GM18861 (cell line): ENCODE results near the gene FOXL2NB.

Experiments
- ATAC-seq: cut with Tn5 transposase; IDR thresholded peaks from one replicate; pipeline ENCODE4 v1.9.1; 2021; ENCODE audit not compliant: unreplicated experiment

FOXL2NB gene

GRCh38 chr3:138944929-138945708 is 1.9 kb upstream of the FOXL2NB start:
- ATAC-seq, result no peak

GRCh38 chr3:138945709-138946662 is 1.0 kb upstream of the FOXL2NB start:
- ATAC-seq, result no peak

GRCh38 chr3:138947495-138948121 is 591 bp downstream of the FOXL2NB start:
- ATAC-seq, result no peak

GRCh38 chr3:138948371-138949001 is 1.5 kb downstream of the FOXL2NB start:
- no peak for ATAC-seq

GRCh38 chr3:138949002-138949418 is 2.0 kb downstream of the FOXL2NB start:
- ATAC-seq, result no peak

- ATAC-seq, result no peak
Observed at GRCh38 chr3:138949445-138950005, 2.5 kb downstream of the FOXL2NB start.

GRCh38 chr3:138950006-138950644 is 3.1 kb downstream of the FOXL2NB start:
- ATAC-seq, result no peak

- ATAC-seq, result no peak
Observed at GRCh38 chr3:138950701-138951100, 3.7 kb downstream of the FOXL2NB start.

- no peak for ATAC-seq
Observed at GRCh38 chr3:138960417-138960852, 13.4 kb downstream of the FOXL2NB start.

GRCh38 chr3:138962854-138963560 is 16.0 kb downstream of the FOXL2NB start:
- no peak for ATAC-seq

GRCh38 chr3:138964264-138964663 is 17.2 kb downstream of the FOXL2NB start:
- ATAC-seq, result no peak

- ATAC-seq, result no peak
Observed at GRCh38 chr3:138964923-138965322, 17.9 kb downstream of the FOXL2NB start.

- ATAC-seq, result no peak
Observed at GRCh38 chr3:138971766-138972320, 24.8 kb downstream of the FOXL2NB start.

GRCh38 chr3:138972941-138973340 is 25.9 kb downstream of the FOXL2NB start:
- ATAC-seq, result no peak

GRCh38 chr3:138974462-138974861 is 27.4 kb downstream of the FOXL2NB start:
- ATAC-seq, result no peak

GRCh38 chr3:138975351-138975750 is 28.3 kb downstream of the FOXL2NB start:
- ATAC-seq, result no peak

GRCh38 chr3:138976047-138976446 is 29.0 kb downstream of the FOXL2NB start:
- ATAC-seq, result no peak

- no peak for ATAC-seq
Observed at GRCh38 chr3:138984816-138985215, 37.8 kb downstream of the FOXL2NB start.

GRCh38 chr3:138985932-138986331 is 38.9 kb downstream of the FOXL2NB start:
- ATAC-seq, result no peak
